GM23248 (cell line): ENCODE data around the gene AKT1S1. TPM values are rescaled to one million over a fixed set of nuclear protein-coding genes. Genes with fewer than 3 reads are reported as not detected.

Source experiments
- DNase-seq: peaks from one replicate; pipeline ENCODE4 v3.0.0-alpha.2; 2015
- H2AFZ ChIP-seq: fragments of 200-600 bp; sonication (generic); 2 replicates; pipeline ENCODE4 v1.6.1; 2016; ENCODE audit warnings: antibody characterized with exemption
- H3F3A ChIP-seq: fragments of 200-600 bp; sonication (generic); 2 replicates; pipeline ENCODE4 v1.6.1; 2016; ENCODE audit warnings: mild to moderate bottlenecking, antibody characterized with exemption, mixed run types; ENCODE audit not compliant: insufficient read depth
- H3K27ac ChIP-seq: fragments of 200-600 bp; sonication (generic); 2 replicates; pipeline ENCODE4 v1.5.1; 2016; ENCODE audit warnings: mild to moderate bottlenecking
- H3K27me3 ChIP-seq: fragments of 200-600 bp; sonication (generic); replicated peaks from 2 replicates; pipeline ENCODE4 v1.6.1; 2016; ENCODE audit warnings: mild to moderate bottlenecking; ENCODE audit not compliant: insufficient read depth
- H3K36me3 ChIP-seq: fragments of 200-600 bp; sonication (generic); 2 replicates; pipeline ENCODE4 v1.6.1; 2016; ENCODE audit warnings: low read depth, mild to moderate bottlenecking
- H3K4me1 ChIP-seq: fragments of 200-600 bp; sonication (generic); 2 replicates; pipeline ENCODE4 v1.6.1; 2016; ENCODE audit warnings: mild to moderate bottlenecking; ENCODE audit not compliant: insufficient read depth
- H3K4me2 ChIP-seq: fragments of 200-600 bp; sonication (generic); one replicate; pipeline ENCODE4 v1.6.1; 2016; ENCODE audit warnings: mild to moderate bottlenecking; ENCODE audit not compliant: unreplicated experiment
- H3K4me3 ChIP-seq: fragments of 200-600 bp; sonication (generic); 2 replicates; pipeline ENCODE4 v1.5.1; 2016; ENCODE audit warnings: mild to moderate bottlenecking
- H3K79me2 ChIP-seq: fragments of 200-600 bp; sonication (generic); 2 replicates; pipeline ENCODE4 v1.6.1; 2016; ENCODE audit warnings: mild to moderate bottlenecking; ENCODE audit not compliant: insufficient read depth
- H3K9ac ChIP-seq: fragments of 200-600 bp; sonication (generic); 2 replicates; pipeline ENCODE4 v1.6.1; 2016; ENCODE audit warnings: mild to moderate bottlenecking
- H3K9me2 ChIP-seq: fragments of 200-600 bp; sonication (generic); 2 replicates; pipeline ENCODE4 v1.6.1; 2016; ENCODE audit warnings: mixed run types, mild to moderate bottlenecking, moderate library complexity; ENCODE audit not compliant: insufficient read depth
- H3K9me3 ChIP-seq: fragments of 200-600 bp; sonication (generic); one replicate; pipeline ENCODE4 v1.6.1; 2017; ENCODE audit warnings: low read depth
- H4K20me1 ChIP-seq: fragments of 200-600 bp; sonication (generic); 2 replicates; pipeline ENCODE4 v1.6.0; 2016; ENCODE audit not compliant: insufficient read depth
- EZH2 ChIP-seq: fragments of 200-600 bp; sonication (generic); IDR thresholded peaks from 2 replicates; pipeline ENCODE4 v1.6.1; 2018; ENCODE audit warnings: antibody characterized with exemption, mild to moderate bottlenecking; ENCODE audit not compliant: insufficient read depth, poor library complexity, severe bottlenecking
- EZH2phosphoT487 ChIP-seq: fragments of 200-600 bp; sonication (generic); IDR thresholded peaks from 2 replicates; pipeline ENCODE4 v1.6.1; 2018; ENCODE audit warnings: antibody characterized with exemption, moderate library complexity, mild to moderate bottlenecking, low read depth; ENCODE audit not compliant: insufficient read depth
- WGBS, 2 experiments: methylation state at CpG; one replicate each; pipeline ENCODE4 v1.1.6; 2015 to 2017; ENCODE audit warnings: low lambda C conversion rate in 2 of 2, low coverage in 1 of 2; ENCODE audit errors: missing lambda C conversion rate in 2 of 2; 5-methylcytosine and 5-hydroxymethylcytosine counted together
- in situ Hi-C: fragments of 300-500 bp; cut with MboI; formaldehyde crosslinking; loops from 2 replicates; pipeline ENCODE4 v1.15.0; 2020
- polyA plus RNA-seq: library from polyadenylated mRNA; unstranded; fragments of >200 nt; fragmentation: Nextera tagmentation; extraction: Ambion mirVana; gene quantifications from 2 replicates; pipeline ENCODE4 v1.2.1, GENCODE V29; 2016
- total RNA-seq: library from RNA; depleted of rRNA; stranded (reverse); fragments of >200 nt; shearing (Covaris generic); gene quantifications from 2 replicates; pipeline ENCODE4 v1.2.3, GENCODE V29; 2014

Gene AKT1S1
- total and polyA plus RNA-seq, 2 experiments from 2014 or later, result 17.3 to 60.4 TPM

DNA sequence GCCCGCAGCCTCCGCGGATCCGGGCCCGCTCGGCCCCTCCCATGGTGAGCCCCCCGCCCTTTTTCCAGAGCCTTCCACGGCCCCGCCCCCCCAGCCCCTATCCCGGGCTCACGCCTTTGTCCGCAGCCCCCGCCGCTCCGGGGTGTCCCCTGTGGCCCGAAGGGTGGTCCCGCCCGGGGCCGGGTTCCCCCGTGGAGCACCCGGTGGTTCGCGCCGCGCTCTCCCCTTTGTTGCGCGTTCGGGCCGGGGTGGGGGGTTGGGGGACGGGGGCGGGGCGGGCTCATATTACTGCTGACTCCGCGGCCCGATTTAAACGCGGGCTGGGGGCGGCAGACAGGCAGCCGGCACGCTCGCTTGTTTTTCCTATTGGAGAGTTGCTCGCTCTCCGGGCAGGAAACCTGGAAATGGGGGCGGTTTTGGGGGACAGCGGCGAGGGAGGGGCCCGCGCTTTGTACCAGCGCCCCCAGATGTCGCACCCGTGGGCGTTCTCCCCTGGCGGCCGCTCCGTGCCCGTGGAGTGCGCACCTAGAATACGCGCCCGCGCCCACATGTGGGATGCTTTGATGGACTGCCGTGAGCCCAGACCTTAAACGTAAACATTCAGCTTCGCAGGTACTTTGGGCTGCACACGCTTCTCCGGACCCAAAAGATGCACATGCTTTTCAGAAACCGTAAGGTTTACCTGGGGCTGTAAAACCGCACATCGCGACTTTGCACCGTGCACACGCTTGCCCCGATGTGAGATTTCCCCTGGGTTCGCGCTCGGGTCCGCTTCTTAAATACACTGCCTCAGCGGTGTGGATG, 25.5 kb downstream of the AKT1S1 start:
- Histone ChIP-seq H3K4me2 (peak overlapping the region; percentile 70), H3K4me3 (peak overlapping the region; percentile 99), H3K9ac (peak overlapping the region; percentile 100), H3K4me1 (peaks cover 13% of the 10 kb centered on the region), H3K9me2 (no peaks in the 10 kb centered on the region), H3K9me3 (no peaks in the 10 kb centered on the region), H3K36me3 (no peaks in the 10 kb centered on the region), H4K20me1 (no peaks in the 10 kb centered on the region; the same call in 1 of the 2 replicates), H3K27ac (peak overlapping the region; percentile 99; the same call in 1 of the 2 replicates), H3F3A (peaks cover 34% of the 10 kb centered on the region; the same call in 1 of the 2 replicates), H3K79me2 (peaks cover 47% of the 10 kb centered on the region), H3K27me3 (no peaks in the 10 kb centered on the region), H2AFZ (no peak overlapping the region)
- no peak for TF ChIP-seq EZH2phosphoT487
- TF ChIP-seq EZH2, result no peak
- in situ Hi-C loops, result no loop called here
- 2 to 5% methylated on average over 24 to 78 of the region's 78 CpGs for WGBS, 2 experiments
- DNase-seq, result peak; percentile 53

DNA sequence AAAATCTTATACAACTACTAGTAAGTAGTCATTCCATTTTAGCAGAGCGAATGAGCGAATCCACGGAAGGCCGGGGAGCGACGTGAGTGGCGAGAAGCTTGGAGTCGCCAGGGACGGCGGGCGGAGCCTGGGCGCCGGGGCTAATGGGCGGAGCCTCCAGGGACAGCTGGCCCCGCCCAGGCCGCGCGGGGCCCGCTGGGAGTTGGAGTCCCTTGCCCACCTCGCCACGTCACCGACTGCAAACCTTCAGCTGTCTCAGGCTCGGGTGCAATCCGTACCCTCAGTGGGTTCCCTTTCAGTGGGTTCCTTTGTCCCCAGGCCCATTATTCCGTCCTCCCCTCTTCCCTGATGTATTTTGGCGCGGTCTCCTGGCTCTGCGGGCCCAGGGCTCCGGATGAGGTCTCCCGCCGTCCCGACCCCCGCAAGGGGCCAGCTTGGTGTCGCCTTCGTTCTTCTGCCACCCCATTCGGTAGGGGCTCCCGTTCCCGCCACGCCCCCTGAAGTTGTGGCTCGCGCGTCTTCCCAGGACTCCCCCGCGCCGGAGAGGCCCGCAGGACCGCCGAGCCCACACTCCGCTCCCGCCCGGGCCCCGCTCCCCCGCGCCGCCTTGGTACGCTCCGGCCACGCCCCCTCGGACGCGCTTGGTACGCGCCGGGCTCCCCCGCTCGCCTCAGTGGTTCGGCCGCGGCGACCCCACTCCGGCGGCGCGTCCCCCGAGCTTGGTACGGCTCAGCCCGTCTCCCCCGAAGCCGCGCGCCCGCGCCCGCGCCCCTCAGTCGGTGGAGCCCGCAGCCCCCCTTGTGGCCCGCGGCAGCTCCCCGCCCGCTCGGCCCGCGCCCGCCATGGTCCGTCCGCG, 26.4 kb downstream of the AKT1S1 start, which contains the start of gene PTOV1:
TSS of gene PTOV1 (plus strand) at position 673 of the 856 bp plus-strand sequence.
- peak; percentile 97 for DNase-seq
- peak within 1 kb of the TSS; percentile 84 for H2AFZ ChIP-seq
- in situ Hi-C loops, result no loop called here
- TF ChIP-seq EZH2phosphoT487 (no peak), EZH2 (no peak)
- no peaks in the 10 kb centered on the region for H3K9me2 ChIP-seq
- no peaks in the 10 kb centered on the region for H3K27me3 ChIP-seq
- peaks cover 46% of the 10 kb centered on the region for H3K79me2 ChIP-seq
- no peaks in the 10 kb centered on the region for H3K9me3 ChIP-seq
- H3K9ac ChIP-seq, result peak within 1 kb of the TSS; percentile 100
- no peaks in the 10 kb centered on the region; the same call in 1 of the 2 replicates for H4K20me1 ChIP-seq
- peak within 1 kb of the TSS; percentile 86 for H3K4me2 ChIP-seq
- peak within 1 kb of the TSS; percentile 99 for H3K4me3 ChIP-seq
- H3F3A ChIP-seq, result peaks cover 34% of the 10 kb centered on the region; the same call in 1 of the 2 replicates
- 1% methylated on average over 32 to 98 of the region's 98 CpGs for WGBS, 2 experiments
- H3K36me3 ChIP-seq, result no peaks in the 10 kb centered on the region
- peaks cover 13% of the 10 kb centered on the region for H3K4me1 ChIP-seq
- peak within 1 kb of the TSS; percentile 99 for H3K27ac ChIP-seq

DNA sequence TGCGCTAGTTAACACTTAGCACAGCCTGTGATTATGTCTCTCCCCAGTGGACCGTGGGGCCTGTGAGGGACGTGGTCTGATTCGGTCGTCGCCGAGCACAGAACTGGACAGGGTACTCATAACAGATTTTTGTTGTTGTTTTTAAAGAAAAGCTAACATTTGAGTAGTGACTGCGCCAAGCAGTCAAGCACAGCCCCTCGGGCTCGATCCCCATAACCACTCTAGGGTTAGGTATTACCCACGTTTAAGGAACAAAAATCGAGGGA, 27.0 kb downstream of the AKT1S1 start:
- Histone ChIP-seq H3K4me2 (peak overlapping the region; percentile 86), H3K79me2 (peaks cover 42% of the 10 kb centered on the region), H3K9me3 (no peaks in the 10 kb centered on the region), H2AFZ (peak overlapping the region; percentile 84; the same call in 1 of the 2 replicates), H3K36me3 (no peaks in the 10 kb centered on the region), H3K27ac (peak overlapping the region; percentile 99), H3K4me1 (peaks cover 13% of the 10 kb centered on the region), H3K9ac (peak overlapping the region; percentile 100), H3K9me2 (no peaks in the 10 kb centered on the region), H3K27me3 (no peaks in the 10 kb centered on the region), H4K20me1 (no peaks in the 10 kb centered on the region; the same call in 1 of the 2 replicates), H3F3A (peaks cover 34% of the 10 kb centered on the region), H3K4me3 (peak overlapping the region; percentile 99)
- DNase-seq, result no peak
- TF ChIP-seq EZH2, result no peak
- TF ChIP-seq EZH2phosphoT487, result no peak
- 73 to 77% methylated on average over 12 of the region's 12 CpGs for WGBS, 2 experiments
- in situ Hi-C loops, result no loop called here
